Smooth muscle cell (in vitro differentiated cells): ENCODE measurements around the gene SPTBN4. TPM values are rescaled to one million over a fixed set of nuclear protein-coding genes. Genes with fewer than 3 reads are reported as not detected.

ENCODE experiments used
- DNase-seq: peaks from one replicate; lab custom pipeline; 2025; ENCODE audit not compliant: unreplicated experiment; lab: John Stamatoyannopoulos, UW
- H2AFZ ChIP-seq: fragments of 200-600 bp; sonication (generic); 2 replicates; pipeline ENCODE4 v1.6.0; 2016; ENCODE audit warnings: antibody characterized with exemption, low read depth, mild to moderate bottlenecking
- H3F3A ChIP-seq: fragments of 200-600 bp; sonication (generic); 2 replicates; pipeline ENCODE4 v1.6.0; 2017; ENCODE audit warnings: antibody characterized with exemption, low read depth
- H3K27ac ChIP-seq: fragments of 200-600 bp; sonication (generic); 2 replicates; pipeline ENCODE4 v1.5.1; 2016; ENCODE audit warnings: low read depth, mild to moderate bottlenecking
- H3K27me3 ChIP-seq: fragments of 200-600 bp; sonication (generic); 2 replicates; pipeline ENCODE4 v1.6.1; 2016; ENCODE audit warnings: low read depth, mild to moderate bottlenecking
- H3K36me3 ChIP-seq: fragments of 200-600 bp; sonication (generic); 2 replicates; pipeline ENCODE4 v1.5.1; 2016; ENCODE audit warnings: low read depth
- H3K4me1 ChIP-seq: fragments of 200-600 bp; sonication (generic); 2 replicates; pipeline ENCODE4 v1.5.1; 2016; ENCODE audit warnings: low read depth
- H3K4me2 ChIP-seq: fragments of 200-600 bp; sonication (generic); 2 replicates; pipeline ENCODE4 v1.6.0; 2016; ENCODE audit warnings: mild to moderate bottlenecking
- H3K4me3 ChIP-seq: fragments of 200-600 bp; sonication (generic); 2 replicates; pipeline ENCODE4 v1.5.1; 2016; ENCODE audit warnings: mild to moderate bottlenecking
- H3K79me2 ChIP-seq: fragments of 200-600 bp; sonication (generic); 2 replicates; pipeline ENCODE4 v1.6.0; 2016; ENCODE audit warnings: low read depth, mild to moderate bottlenecking
- H3K9ac ChIP-seq: fragments of 200-600 bp; sonication (generic); 2 replicates; pipeline ENCODE4 v1.6.0; 2016; ENCODE audit warnings: low read depth
- H3K9me3 ChIP-seq: fragments of 200-600 bp; sonication (generic); replicated peaks from 2 replicates; pipeline ENCODE4 v1.5.1; 2016; ENCODE audit warnings: low read depth
- H4K20me1 ChIP-seq: fragments of 200-600 bp; sonication (generic); 2 replicates; pipeline ENCODE4 v1.6.0; 2016; ENCODE audit warnings: low read depth
- CTCF ChIP-seq: fragments of 200-600 bp; sonication (generic); IDR thresholded peaks from 2 replicates; pipeline ENCODE4 v1.5.1; 2017; ENCODE audit warnings: borderline replicate concordance, mild to moderate bottlenecking, antibody characterized with exemption; ENCODE audit not compliant: insufficient read depth, poor library complexity, severe bottlenecking
- WGBS: methylation state at CpG from one replicate; pipeline ENCODE4 v1.1.7; 2016; ENCODE audit warnings: low lambda C conversion rate; 5-methylcytosine and 5-hydroxymethylcytosine counted together
- polyA plus RNA-seq: library from polyadenylated mRNA; unstranded; fragments of >200 nt; fragmentation: Nextera tagmentation; extraction: Ambion mirVana; gene quantifications from 2 replicates; pipeline ENCODE4 v1.2.1, GENCODE V29; 2016
- total RNA-seq: library from RNA; depleted of rRNA; stranded (reverse); fragments of >200 nt; gene quantifications from 2 replicates; pipeline ENCODE4 v1.2.3, GENCODE V29; 2014

SPTBN4 gene
- total and polyA plus RNA-seq, 2 experiments from 2014 or later = 1.0 to 1.2 TPM

GRCh38 chr19:40594657-40595091 is 127.9 kb downstream of the SPTBN4 start:
- H3K27ac ChIP-seq = no peak overlapping the region
- TF ChIP-seq CTCF = no peak
- no peaks in the 10 kb centered on the region for H3K79me2 ChIP-seq
- H3K4me3 ChIP-seq = no peak overlapping the region
- no peak overlapping the region for H2AFZ ChIP-seq
- H3F3A ChIP-seq = peaks cover 8% of the 10 kb centered on the region
- H3K4me1 ChIP-seq = peaks cover 5% of the 10 kb centered on the region
- H3K36me3 ChIP-seq = no peaks in the 10 kb centered on the region
- DNase-seq = no peak
- peaks cover 4% of the 10 kb centered on the region for H4K20me1 ChIP-seq
- H3K27me3 ChIP-seq = peaks cover 3% of the 10 kb centered on the region
- H3K9ac ChIP-seq = no peak overlapping the region
- 46% methylated on average over 13 of the region's 13 CpGs for WGBS
- H3K4me2 ChIP-seq = peak overlapping the region; percentile 61
- no peaks in the 10 kb centered on the region for H3K9me3 ChIP-seq

- TF ChIP-seq CTCF = no peak
- Histone ChIP-seq H3K4me1 (peaks cover 20% of the 10 kb centered on the region), H4K20me1 (peaks cover 4% of the 10 kb centered on the region), H3K27ac (no peak overlapping the region), H2AFZ (peak overlapping the region; percentile 69), H3K9ac (no peak overlapping the region), H3K4me3 (peak overlapping the region; percentile 47), H3K4me2 (peak overlapping the region; percentile 89), H3F3A (peaks cover 8% of the 10 kb centered on the region), H3K36me3 (no peaks in the 10 kb centered on the region), H3K27me3 (peaks cover 3% of the 10 kb centered on the region), H3K9me3 (no peaks in the 10 kb centered on the region), H3K79me2 (no peaks in the 10 kb centered on the region)
- DNase-seq = peak; percentile 26
- WGBS = 12% methylated on average over 53 of the region's 53 CpGs
Measured at GRCh38 chr19:40596608-40597328, 130.0 kb downstream of the SPTBN4 start.

- Histone ChIP-seq H3K4me3 (peak overlapping the region; percentile 47), H3K9ac (no peak overlapping the region), H3K79me2 (no peaks in the 10 kb centered on the region), H3K27me3 (peaks cover 3% of the 10 kb centered on the region), H3K27ac (no peak overlapping the region), H3K4me2 (peak overlapping the region; percentile 89), H3K4me1 (peaks cover 24% of the 10 kb centered on the region), H3F3A (peaks cover 8% of the 10 kb centered on the region), H4K20me1 (peaks cover 4% of the 10 kb centered on the region), H2AFZ (peak overlapping the region; percentile 69), H3K36me3 (no peaks in the 10 kb centered on the region), H3K9me3 (no peaks in the 10 kb centered on the region)
- WGBS = 14% methylated on average over 18 of the region's 18 CpGs
- no peak for DNase-seq
- TF ChIP-seq CTCF = no peak
Measured at GRCh38 chr19:40597329-40597838, 130.6 kb downstream of the SPTBN4 start.
